MM.1S (cell line): ENCODE results near the gene MS4A14.
A peak's percentile ranks its signal among the peaks of the same experiment; 100 is the strongest.

ENCODE experiments used
- EZH2 ChIP-seq: fragments of 300-600 bp; sonication (generic); optimal IDR thresholded peaks from 2 replicates; pipeline ENCODE3; 2017; ENCODE audit warnings: low read depth, mild to moderate bottlenecking, antibody characterized with exemption, low read length, mixed read lengths
- EZH2phosphoT487 ChIP-seq: fragments of 300-600 bp; sonication (generic); IDR thresholded peaks from 2 replicates; pipeline ENCODE4 v1.6.1; 2018; ENCODE audit warnings: antibody characterized with exemption, low read length
- TF ChIP-seq, protein P1 (sequence below): fragments of 300-600 bp; sonication (generic); IDR thresholded peaks from 2 replicates; pipeline ENCODE4 v1.5.1; 2016; ENCODE audit warnings: antibody characterized with exemption, low read length, mixed read lengths

DNA sequence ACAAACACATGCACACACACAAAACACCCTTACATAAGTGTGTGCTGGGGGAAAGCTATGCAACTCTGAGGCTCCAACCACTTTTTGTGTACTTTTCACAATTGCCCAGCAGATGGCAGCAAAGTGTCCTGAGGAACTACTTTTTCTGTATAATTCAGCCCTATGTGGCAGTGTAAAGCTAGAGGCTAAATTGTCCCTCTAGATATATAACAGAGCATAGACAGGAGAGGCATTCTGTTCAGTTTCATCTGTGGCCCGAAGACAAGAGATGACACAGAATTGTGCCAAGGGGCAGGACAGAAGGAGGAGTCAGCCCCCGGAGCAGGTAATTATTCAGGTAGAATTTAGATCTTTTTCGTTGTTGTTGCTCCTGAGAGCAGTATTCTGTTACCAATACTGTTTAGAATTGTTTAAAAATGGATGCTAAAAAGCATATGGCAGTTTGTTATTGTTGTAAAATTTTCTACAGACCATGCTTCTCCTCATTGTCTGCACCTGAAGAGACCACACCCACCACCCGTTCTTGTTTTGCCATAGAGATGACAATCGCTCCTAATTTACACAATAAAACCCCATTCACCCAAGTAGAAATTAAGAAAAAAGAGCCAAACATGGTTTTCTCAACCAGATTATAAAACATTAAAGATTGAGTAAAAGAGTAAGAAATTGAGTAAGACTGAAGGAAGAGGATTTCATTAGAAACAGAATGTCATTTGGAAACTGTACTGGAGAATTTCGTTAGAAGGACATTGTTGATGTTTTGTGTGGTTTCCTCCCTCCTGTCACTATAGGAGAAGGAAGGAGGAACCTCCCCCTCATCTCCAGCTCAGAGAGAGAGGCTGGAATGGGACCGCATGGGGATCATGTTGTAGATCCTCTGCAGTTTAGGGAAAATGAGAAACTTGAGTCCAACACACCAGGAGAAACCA lies 32.5 kb upstream of the MS4A14 start:
- TF ChIP-seq, protein P1, sequence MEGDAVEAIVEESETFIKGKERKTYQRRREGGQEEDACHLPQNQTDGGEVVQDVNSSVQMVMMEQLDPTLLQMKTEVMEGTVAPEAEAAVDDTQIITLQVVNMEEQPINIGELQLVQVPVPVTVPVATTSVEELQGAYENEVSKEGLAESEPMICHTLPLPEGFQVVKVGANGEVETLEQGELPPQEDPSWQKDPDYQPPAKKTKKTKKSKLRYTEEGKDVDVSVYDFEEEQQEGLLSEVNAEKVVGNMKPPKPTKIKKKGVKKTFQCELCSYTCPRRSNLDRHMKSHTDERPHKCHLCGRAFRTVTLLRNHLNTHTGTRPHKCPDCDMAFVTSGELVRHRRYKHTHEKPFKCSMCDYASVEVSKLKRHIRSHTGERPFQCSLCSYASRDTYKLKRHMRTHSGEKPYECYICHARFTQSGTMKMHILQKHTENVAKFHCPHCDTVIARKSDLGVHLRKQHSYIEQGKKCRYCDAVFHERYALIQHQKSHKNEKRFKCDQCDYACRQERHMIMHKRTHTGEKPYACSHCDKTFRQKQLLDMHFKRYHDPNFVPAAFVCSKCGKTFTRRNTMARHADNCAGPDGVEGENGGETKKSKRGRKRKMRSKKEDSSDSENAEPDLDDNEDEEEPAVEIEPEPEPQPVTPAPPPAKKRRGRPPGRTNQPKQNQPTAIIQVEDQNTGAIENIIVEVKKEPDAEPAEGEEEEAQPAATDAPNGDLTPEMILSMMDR: peak; percentile 77
- TF ChIP-seq EZH2: no peak
- TF ChIP-seq EZH2phosphoT487: no peak
